NCI-H526 treated with DMSO at 0.1 percent for 48 hours (cell line): ENCODE results near the gene SUPT5H.
"Not testable (repeated sequence)": the region's sequence is repeated elsewhere in the genome, so short reads cannot be mapped to it uniquely, and the experiment has no call there.

ENCODE experiments used
- DNase-seq: peaks from one replicate; lab custom pipeline; 2025; lab: John Stamatoyannopoulos, UW

SUPT5H gene

GRCh38 chr19:39465956-39466747 is 20.8 kb downstream of the SUPT5H start:
- no peak for DNase-seq

- no peak for DNase-seq
These were observed 22.6 kb downstream of the SUPT5H start for GRCh38 chr19:39467941-39468340.

- DNase-seq, result no peak
These were observed 23.7 kb downstream of the SUPT5H start for GRCh38 chr19:39469036-39469435.

- no peak for DNase-seq
These were observed 24.2 kb downstream of the SUPT5H start for GRCh38 chr19:39469567-39469966.

DNA sequence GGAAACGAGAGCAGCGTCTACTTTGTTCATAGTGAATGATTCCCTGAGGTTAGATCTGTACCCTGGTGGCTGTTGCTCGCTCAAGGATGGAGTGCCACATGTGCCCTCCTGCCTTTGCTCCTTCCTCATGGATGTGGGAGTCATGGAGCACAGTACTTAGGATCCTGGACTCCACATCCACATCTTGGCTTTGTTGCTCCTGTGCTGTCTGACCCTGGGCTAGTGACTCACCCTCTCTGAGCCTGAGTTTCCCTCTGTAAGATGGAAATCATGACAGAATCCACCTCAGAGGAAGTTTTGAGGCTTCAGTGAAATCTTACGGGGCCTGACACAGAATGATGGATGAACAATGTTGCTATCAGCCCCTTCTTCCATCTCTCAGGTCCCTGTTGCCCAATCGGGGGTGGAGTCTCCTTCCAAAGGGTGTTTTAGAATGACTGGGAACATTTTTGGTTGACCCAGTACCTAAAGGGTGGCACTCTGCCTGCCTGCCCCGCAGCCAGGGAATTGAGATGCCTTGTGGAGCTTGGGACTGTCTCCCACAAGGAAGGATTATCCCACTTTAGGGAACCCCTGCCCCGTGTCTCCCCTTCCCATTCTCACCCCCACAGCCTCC is 25.4 kb downstream of the SUPT5H start:
- DNase-seq, result no peak

DNA sequence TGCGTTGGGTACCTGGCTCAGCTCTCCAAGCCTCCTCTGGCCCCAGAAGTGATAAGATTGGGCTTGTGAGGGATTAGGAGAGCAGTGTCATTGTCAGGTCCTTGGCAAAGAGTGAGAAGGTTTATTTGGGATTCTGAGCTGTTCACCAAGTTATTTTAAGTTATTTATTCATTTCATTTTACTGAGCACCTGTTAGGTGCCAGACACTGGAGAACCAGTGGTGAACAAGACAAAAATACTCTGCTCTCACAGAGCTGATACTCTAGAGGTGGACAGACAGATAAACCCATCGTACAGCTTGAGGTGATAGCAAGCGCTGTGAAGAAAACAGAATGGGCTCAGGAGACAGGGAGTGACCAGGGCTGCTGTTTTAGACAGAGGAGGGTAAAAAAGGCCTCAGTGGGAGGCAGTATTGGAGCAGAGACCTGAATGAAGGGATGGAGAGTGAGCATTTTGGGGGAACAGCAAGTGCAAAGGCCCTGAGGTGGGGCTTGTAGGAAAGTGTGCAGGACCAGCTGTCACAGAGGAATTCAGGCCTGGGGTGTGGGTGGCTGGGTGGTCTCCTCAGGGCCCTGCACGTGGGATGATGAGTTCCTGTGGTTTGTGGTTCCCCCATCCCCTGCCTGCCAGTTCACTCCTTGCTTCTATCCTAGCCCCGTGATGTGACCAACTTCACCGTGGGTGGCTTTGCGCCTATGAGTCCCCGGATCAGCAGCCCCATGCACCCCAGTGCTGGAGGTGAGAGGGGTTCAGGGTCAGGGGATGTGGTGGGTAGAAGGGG is 26.6 kb downstream of the SUPT5H start:
- no peak for DNase-seq

GRCh38 chr19:39472746-39473442 is 27.5 kb downstream of the SUPT5H start:
- DNase-seq, result no peak

- DNase-seq, result no peak
These were observed 28.1 kb downstream of the SUPT5H start for GRCh38 chr19:39473443-39473960.

DNA sequence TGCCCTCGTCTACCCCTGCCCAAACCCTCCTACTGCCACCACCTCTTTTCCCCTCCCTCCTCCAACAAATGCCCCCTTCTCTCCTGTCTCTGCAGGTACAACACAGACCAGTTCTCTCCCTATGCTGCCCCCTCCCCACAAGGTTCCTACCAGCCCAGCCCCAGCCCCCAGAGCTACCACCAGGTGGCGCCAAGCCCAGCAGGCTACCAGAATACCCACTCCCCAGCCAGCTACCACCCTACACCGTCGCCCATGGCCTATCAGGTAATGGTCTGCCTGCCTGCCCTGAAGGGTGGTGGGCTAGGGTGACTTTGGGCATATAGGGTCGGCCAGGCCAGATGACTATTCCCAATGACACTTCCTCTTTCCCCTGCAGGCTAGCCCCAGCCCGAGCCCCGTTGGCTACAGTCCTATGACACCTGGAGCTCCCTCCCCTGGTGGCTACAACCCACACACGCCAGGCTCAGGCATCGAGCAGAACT is 28.8 kb downstream of the SUPT5H start:
- peak; percentile 30 for DNase-seq

GRCh38 chr19:39475748-39476147 is 30.4 kb downstream of the SUPT5H start:
- no peak for DNase-seq

DNA sequence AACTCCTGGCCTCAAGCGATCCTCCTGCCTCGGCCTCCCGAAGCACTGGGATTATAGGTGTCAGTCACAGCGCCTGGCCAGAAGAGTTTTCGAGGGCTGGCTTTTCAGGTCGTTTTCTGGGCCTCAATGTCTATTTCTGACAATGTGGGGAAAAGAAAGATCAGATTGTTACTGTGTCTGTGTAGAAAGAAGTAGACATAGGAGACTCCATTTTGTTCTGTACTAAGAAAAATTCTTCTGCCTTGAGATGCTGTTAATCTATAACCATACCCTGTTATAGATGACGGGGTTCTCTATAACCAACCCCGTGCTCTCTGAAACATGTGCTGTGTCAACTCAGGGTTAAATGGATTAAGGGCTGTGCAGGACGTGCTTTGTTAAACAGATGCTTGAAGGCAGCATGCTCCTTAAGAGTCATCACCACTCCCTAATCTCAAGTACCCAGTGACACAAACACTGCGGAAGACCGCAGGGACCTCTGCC is 34.0 kb downstream of the SUPT5H start:
- not testable (repeated sequence) for DNase-seq

GRCh38 chr19:39479916-39480315 is 34.5 kb downstream of the SUPT5H start:
- no peak for DNase-seq

GRCh38 chr19:39480337-39481228 is 35.2 kb downstream of the SUPT5H start, which contains the start of gene TIMM50:
TIMM50 (plus strand) TSS chr19:39480838; CDS start chr19:39480854, 16 bp downstream.
- DNase-seq, result peak; percentile 96

DNA sequence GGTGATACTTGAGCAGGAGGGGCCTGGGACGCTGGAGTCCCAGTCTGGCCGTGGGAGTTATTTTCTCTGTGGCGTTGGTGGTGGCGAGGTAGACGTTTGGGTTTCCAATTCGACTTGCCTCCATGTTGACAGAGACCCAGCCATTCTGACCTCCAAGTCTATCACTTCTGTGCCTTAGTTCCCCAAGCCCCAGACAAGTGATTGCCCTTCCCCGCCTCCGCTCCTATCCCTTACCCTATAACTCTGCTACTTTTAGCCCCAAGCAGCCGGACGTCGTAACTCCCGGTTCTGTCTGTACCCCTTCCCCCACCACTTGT is 35.8 kb downstream of the SUPT5H start:
- DNase-seq, result no peak

DNA sequence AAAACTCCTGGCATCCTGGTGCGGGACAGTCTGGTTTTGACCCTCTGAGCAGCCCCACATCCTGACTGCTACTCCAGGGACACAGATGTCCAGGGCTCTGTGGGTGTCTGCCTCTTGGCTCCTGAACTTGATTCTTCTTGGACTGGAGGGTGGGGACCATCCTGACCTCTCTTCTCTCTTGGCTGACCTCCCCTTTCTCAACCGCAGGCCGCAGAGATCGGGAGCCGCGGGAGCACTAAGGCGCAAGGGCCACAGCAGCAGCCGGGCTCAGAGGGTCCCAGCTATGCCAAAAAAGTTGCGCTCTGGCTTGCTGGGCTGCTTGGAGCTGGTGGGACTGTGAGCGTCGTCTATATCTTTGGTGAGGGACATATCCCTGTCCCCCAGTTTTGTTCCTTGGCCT is 36.3 kb downstream of the SUPT5H start:
- no peak for DNase-seq

DNA sequence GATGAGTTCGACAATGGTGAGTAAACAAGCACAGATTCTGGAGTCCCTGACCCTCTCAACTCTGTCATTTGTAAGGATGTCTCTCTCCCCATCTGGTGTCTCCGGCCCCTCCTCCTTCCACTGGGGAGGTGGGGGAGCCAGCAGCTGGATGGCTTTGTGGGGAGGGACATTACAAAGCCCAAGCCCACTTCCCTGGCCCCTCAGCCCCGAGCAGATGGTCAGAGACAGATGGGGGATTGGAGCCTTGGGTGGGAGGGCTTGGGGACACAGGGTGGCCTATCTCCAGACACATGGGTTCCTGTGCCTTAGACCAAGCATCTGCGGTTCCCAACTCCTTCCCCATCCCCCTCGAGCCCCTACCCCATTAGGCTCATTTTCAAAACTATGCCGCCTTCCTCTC is 37.8 kb downstream of the SUPT5H start:
- no peak for DNase-seq

DNA sequence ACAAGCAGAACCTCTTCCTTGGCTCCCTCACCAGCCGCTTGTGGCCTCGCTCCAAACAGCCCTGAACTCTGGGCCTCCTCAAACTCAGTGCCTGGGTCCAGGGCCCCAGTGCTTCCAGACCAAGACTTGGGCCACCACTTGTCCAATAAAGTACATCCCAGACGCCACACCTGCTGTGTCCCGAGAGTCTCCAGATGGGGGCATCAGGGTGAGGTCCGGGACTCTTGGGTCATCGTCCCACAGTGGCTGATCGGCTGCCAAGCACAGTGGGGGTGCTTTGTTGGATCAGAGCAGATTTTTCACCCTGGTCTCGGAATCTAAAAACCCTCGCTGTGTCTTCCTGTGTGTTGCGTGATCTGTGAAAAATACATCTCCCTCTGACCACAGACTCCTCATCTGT is 44.4 kb downstream of the SUPT5H start:
- DNase-seq, result no peak

GRCh38 chr19:39492225-39492624 is 46.8 kb downstream of the SUPT5H start:
- no peak for DNase-seq

- DNase-seq, result no peak
These were observed 47.4 kb downstream of the SUPT5H start for GRCh38 chr19:39492788-39493187.

- no peak for DNase-seq
These were observed 49.3 kb downstream of the SUPT5H start for GRCh38 chr19:39494661-39495060.

GRCh38 chr19:39496063-39496462 is 50.7 kb downstream of the SUPT5H start:
- no peak for DNase-seq
